GM23248 (cell line): Measurements from ENCODE around the gene HLA-DQA1. TPM values are rescaled to one million over a fixed set of nuclear protein-coding genes. Genes with fewer than 3 reads are reported as not detected.

Experiments
- DNase-seq: peaks from one replicate; pipeline ENCODE4 v3.0.0-alpha.2; 2015
- H2AFZ ChIP-seq: fragments of 200-600 bp; sonication (generic); 2 replicates; pipeline ENCODE4 v1.6.1; 2016; ENCODE audit warnings: antibody characterized with exemption
- H3F3A ChIP-seq: fragments of 200-600 bp; sonication (generic); 2 replicates; pipeline ENCODE4 v1.6.1; 2016; ENCODE audit warnings: mild to moderate bottlenecking, antibody characterized with exemption, mixed run types; ENCODE audit not compliant: insufficient read depth
- H3K27ac ChIP-seq: fragments of 200-600 bp; sonication (generic); 2 replicates; pipeline ENCODE4 v1.5.1; 2016; ENCODE audit warnings: mild to moderate bottlenecking
- H3K27me3 ChIP-seq: fragments of 200-600 bp; sonication (generic); replicated peaks from 2 replicates; pipeline ENCODE4 v1.6.1; 2016; ENCODE audit warnings: mild to moderate bottlenecking; ENCODE audit not compliant: insufficient read depth
- H3K36me3 ChIP-seq: fragments of 200-600 bp; sonication (generic); 2 replicates; pipeline ENCODE4 v1.6.1; 2016; ENCODE audit warnings: low read depth, mild to moderate bottlenecking
- H3K4me1 ChIP-seq: fragments of 200-600 bp; sonication (generic); 2 replicates; pipeline ENCODE4 v1.6.1; 2016; ENCODE audit warnings: mild to moderate bottlenecking; ENCODE audit not compliant: insufficient read depth
- H3K4me2 ChIP-seq: fragments of 200-600 bp; sonication (generic); one replicate; pipeline ENCODE4 v1.6.1; 2016; ENCODE audit warnings: mild to moderate bottlenecking; ENCODE audit not compliant: unreplicated experiment
- H3K4me3 ChIP-seq: fragments of 200-600 bp; sonication (generic); 2 replicates; pipeline ENCODE4 v1.5.1; 2016; ENCODE audit warnings: mild to moderate bottlenecking
- H3K79me2 ChIP-seq: fragments of 200-600 bp; sonication (generic); 2 replicates; pipeline ENCODE4 v1.6.1; 2016; ENCODE audit warnings: mild to moderate bottlenecking; ENCODE audit not compliant: insufficient read depth
- H3K9ac ChIP-seq: fragments of 200-600 bp; sonication (generic); 2 replicates; pipeline ENCODE4 v1.6.1; 2016; ENCODE audit warnings: mild to moderate bottlenecking
- H3K9me2 ChIP-seq: fragments of 200-600 bp; sonication (generic); 2 replicates; pipeline ENCODE4 v1.6.1; 2016; ENCODE audit warnings: mixed run types, mild to moderate bottlenecking, moderate library complexity; ENCODE audit not compliant: insufficient read depth
- H3K9me3 ChIP-seq: fragments of 200-600 bp; sonication (generic); one replicate; pipeline ENCODE4 v1.6.1; 2017; ENCODE audit warnings: low read depth
- H4K20me1 ChIP-seq: fragments of 200-600 bp; sonication (generic); 2 replicates; pipeline ENCODE4 v1.6.0; 2016; ENCODE audit not compliant: insufficient read depth
- EZH2 ChIP-seq: fragments of 200-600 bp; sonication (generic); IDR thresholded peaks from 2 replicates; pipeline ENCODE4 v1.6.1; 2018; ENCODE audit warnings: antibody characterized with exemption, mild to moderate bottlenecking; ENCODE audit not compliant: insufficient read depth, poor library complexity, severe bottlenecking
- EZH2phosphoT487 ChIP-seq: fragments of 200-600 bp; sonication (generic); IDR thresholded peaks from 2 replicates; pipeline ENCODE4 v1.6.1; 2018; ENCODE audit warnings: antibody characterized with exemption, moderate library complexity, mild to moderate bottlenecking, low read depth; ENCODE audit not compliant: insufficient read depth
- WGBS, 2 experiments: methylation state at CpG; one replicate each; pipeline ENCODE4 v1.1.6; 2015 to 2017; ENCODE audit warnings: low lambda C conversion rate in 2 of 2, low coverage in 1 of 2; ENCODE audit errors: missing lambda C conversion rate in 2 of 2; 5-methylcytosine and 5-hydroxymethylcytosine counted together
- in situ Hi-C: fragments of 300-500 bp; cut with MboI; formaldehyde crosslinking; loops from 2 replicates; pipeline ENCODE4 v1.15.0; 2020
- polyA plus RNA-seq: library from polyadenylated mRNA; unstranded; fragments of >200 nt; fragmentation: Nextera tagmentation; extraction: Ambion mirVana; gene quantifications from 2 replicates; pipeline ENCODE4 v1.2.1, GENCODE V29; 2016
- total RNA-seq: library from RNA; depleted of rRNA; stranded (reverse); fragments of >200 nt; shearing (Covaris generic); gene quantifications from 2 replicates; pipeline ENCODE4 v1.2.3, GENCODE V29; 2014

Gene HLA-DQA1
- total and polyA plus RNA-seq, 2 experiments from 2014 or later, result not detected

DNA sequence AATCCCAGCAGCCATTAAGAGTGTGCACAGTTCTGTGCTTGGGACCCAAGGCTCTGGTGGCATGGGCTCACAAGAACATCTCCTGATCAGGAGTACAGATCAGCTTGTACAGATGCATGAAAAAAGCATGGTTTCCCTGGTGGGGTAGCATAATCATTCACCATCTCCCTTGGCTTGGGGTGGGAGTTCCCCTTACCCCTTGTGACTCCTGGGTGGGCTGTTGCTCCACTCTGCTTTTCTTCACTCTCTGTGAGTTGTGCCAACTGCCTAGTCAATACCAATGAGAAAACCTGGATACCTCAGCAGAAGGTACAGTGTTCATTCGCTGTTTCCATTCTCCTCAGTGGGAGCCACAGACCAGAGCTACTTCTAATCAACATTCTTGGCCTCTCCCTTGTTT lies 42.8 kb downstream of the HLA-DQA1 start:
- no peak overlapping the region for H3K4me2 ChIP-seq
- no peak overlapping the region for H3K9ac ChIP-seq
- no peaks in the 10 kb centered on the region for H3K4me1 ChIP-seq
- H2AFZ ChIP-seq, result no peak overlapping the region
- no peaks in the 10 kb centered on the region for H3K9me3 ChIP-seq
- H3K9me2 ChIP-seq, result no peaks in the 10 kb centered on the region
- DNase-seq, result no peak
- H3K79me2 ChIP-seq, result no peaks in the 10 kb centered on the region
- 0 to 9% methylated on average over 1 of the region's 1 CpG for WGBS, 2 experiments
- H3K27ac ChIP-seq, result no peak overlapping the region
- no peaks in the 10 kb centered on the region for H3F3A ChIP-seq
- in situ Hi-C loops, result no loop called here
- no peaks in the 10 kb centered on the region for H3K27me3 ChIP-seq
- no peak for TF ChIP-seq EZH2
- no peak for TF ChIP-seq EZH2phosphoT487
- H4K20me1 ChIP-seq, result no peaks in the 10 kb centered on the region
- no peak overlapping the region for H3K4me3 ChIP-seq
- no peaks in the 10 kb centered on the region for H3K36me3 ChIP-seq

- H3K4me2 ChIP-seq, result no peak overlapping the region
- TF ChIP-seq EZH2phosphoT487, result no peak
- TF ChIP-seq EZH2, result no peak
- no peaks in the 10 kb centered on the region for H3K79me2 ChIP-seq
- H3K4me3 ChIP-seq, result no peak overlapping the region
- DNase-seq, result no peak
- no peaks in the 10 kb centered on the region for H3K9me2 ChIP-seq
- H3K4me1 ChIP-seq, result no peaks in the 10 kb centered on the region
- no peak overlapping the region for H3K27ac ChIP-seq
- no peaks in the 10 kb centered on the region for H4K20me1 ChIP-seq
- H3K9ac ChIP-seq, result no peak overlapping the region
- H3K9me3 ChIP-seq, result no peaks in the 10 kb centered on the region
- no peaks in the 10 kb centered on the region for H3K36me3 ChIP-seq
- H3K27me3 ChIP-seq, result no peaks in the 10 kb centered on the region
- in situ Hi-C loops, result no loop called here
- no peaks in the 10 kb centered on the region for H3F3A ChIP-seq
- H2AFZ ChIP-seq, result no peak overlapping the region
- 6 to 9% methylated on average over 3 of the region's 3 CpGs for WGBS, 2 experiments
These were observed 47.0 kb downstream of the HLA-DQA1 start for GRCh38 chr6:32684246-32684645.

DNA sequence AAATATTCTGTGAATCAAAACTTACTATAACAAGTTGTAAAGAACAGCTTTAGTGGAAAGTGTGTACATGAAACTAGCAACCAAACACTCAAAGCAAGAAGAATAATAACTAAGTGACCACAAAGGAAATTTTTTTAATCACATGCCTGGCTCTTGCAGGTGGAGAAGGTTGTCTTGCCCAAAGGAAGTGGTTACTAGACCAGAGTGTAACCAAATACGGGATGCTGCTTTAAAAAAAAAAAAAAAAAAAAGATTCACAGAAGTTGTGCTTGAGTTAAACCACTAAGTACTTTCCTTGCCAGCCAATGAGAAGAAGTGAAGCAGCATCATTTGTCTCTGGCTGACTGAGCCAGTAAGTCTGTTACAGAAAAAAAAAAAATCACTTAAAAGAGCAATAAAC lies 48.4 kb downstream of the HLA-DQA1 start:
- Histone ChIP-seq H3K4me1 (no peaks in the 10 kb centered on the region), H3K79me2 (no peaks in the 10 kb centered on the region), H3K9me3 (no peaks in the 10 kb centered on the region), H3K27me3 (no peaks in the 10 kb centered on the region), H3K27ac (no peak overlapping the region), H3K4me2 (no peak overlapping the region), H3K9me2 (no peaks in the 10 kb centered on the region), H3K36me3 (no peaks in the 10 kb centered on the region), H2AFZ (no peak overlapping the region), H3K9ac (no peak overlapping the region), H4K20me1 (no peaks in the 10 kb centered on the region), H3K4me3 (no peak overlapping the region), H3F3A (no peaks in the 10 kb centered on the region)
- in situ Hi-C loops, result no loop called here
- WGBS, 2 experiments, result 3 to 5% methylated on average over 1 of the region's 1 CpG
- TF ChIP-seq EZH2phosphoT487 (no peak), EZH2 (no peak)
- no peak for DNase-seq

- H2AFZ ChIP-seq, result no peak overlapping the region
- no peaks in the 10 kb centered on the region for H3K9me3 ChIP-seq
- H3K27me3 ChIP-seq, result no peaks in the 10 kb centered on the region
- DNase-seq, result peak; percentile 21
- no peak overlapping the region for H3K4me2 ChIP-seq
- TF ChIP-seq EZH2, result no peak
- no peak for TF ChIP-seq EZH2phosphoT487
- no peak overlapping the region for H3K4me3 ChIP-seq
- no peaks in the 10 kb centered on the region for H3K4me1 ChIP-seq
- no peak overlapping the region for H3K27ac ChIP-seq
- H4K20me1 ChIP-seq, result no peaks in the 10 kb centered on the region
- no peaks in the 10 kb centered on the region for H3K9me2 ChIP-seq
- in situ Hi-C loops, result no loop called here
- no peak overlapping the region for H3K9ac ChIP-seq
- no peaks in the 10 kb centered on the region for H3F3A ChIP-seq
- H3K36me3 ChIP-seq, result no peaks in the 10 kb centered on the region
- no peaks in the 10 kb centered on the region for H3K79me2 ChIP-seq
- 23% methylated on average over 5 of the region's 5 CpGs for WGBS, 2 experiments
These were observed 52.6 kb downstream of the HLA-DQA1 start for GRCh38 chr6:32689531-32690501.
